ENCODE measurements around the gene ARHGEF6.

DNA sequence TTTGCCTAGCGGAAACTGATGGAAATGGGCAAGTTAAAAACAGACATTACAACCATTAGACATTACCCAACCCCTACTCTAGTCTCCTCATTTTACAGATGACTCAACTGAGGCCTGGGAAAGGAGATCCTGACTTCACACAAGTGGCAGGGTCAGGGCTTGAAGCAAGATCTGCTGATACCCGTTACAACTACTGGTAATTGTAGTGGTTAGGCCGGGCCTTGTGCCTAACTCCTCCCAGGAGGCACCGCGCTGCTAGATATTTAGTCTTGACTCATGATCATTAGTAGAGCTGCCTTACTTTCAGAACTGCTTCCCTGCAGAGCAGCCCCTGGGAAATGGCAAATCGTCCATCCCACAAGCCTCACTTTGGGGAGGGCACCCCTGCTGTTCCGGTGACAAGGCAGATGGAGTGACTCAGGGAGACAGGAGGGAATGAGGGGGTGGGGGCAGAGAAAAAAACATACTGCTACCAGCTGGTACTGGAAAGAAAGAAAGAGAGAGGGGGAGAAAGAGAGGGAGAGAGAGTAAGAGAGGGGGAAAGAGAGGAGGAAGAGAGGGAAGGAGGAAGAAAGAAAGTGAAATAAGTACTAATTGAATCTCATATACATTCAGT lies 12.2 kb downstream of the ARHGEF6 start:
- no peak for TF ChIP-seq POLR2A (IDR thresholded peaks at IDR 0.05)
- TF ChIP-seq, protein P1, sequence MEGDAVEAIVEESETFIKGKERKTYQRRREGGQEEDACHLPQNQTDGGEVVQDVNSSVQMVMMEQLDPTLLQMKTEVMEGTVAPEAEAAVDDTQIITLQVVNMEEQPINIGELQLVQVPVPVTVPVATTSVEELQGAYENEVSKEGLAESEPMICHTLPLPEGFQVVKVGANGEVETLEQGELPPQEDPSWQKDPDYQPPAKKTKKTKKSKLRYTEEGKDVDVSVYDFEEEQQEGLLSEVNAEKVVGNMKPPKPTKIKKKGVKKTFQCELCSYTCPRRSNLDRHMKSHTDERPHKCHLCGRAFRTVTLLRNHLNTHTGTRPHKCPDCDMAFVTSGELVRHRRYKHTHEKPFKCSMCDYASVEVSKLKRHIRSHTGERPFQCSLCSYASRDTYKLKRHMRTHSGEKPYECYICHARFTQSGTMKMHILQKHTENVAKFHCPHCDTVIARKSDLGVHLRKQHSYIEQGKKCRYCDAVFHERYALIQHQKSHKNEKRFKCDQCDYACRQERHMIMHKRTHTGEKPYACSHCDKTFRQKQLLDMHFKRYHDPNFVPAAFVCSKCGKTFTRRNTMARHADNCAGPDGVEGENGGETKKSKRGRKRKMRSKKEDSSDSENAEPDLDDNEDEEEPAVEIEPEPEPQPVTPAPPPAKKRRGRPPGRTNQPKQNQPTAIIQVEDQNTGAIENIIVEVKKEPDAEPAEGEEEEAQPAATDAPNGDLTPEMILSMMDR (IDR thresholded peaks at IDR 0.05), result no peak

All from Peyer's patch (tissue), 4 donors.